Neural cell (in vitro differentiated cells): ENCODE measurements around the gene ACOXL.

Source experiments
- EP300 ChIP-seq: fragments of 450-650 bp; conservative IDR thresholded peaks from 2 replicates; pipeline ENCODE4 v1.6.1; 2014; ENCODE audit warnings: antibody characterized with exemption, mild to moderate bottlenecking, moderate library complexity; ENCODE audit not compliant: poor library complexity, severe bottlenecking
- EZH2 ChIP-seq: fragments of 200-600, 300-800 bp; shearing (Covaris generic), sonication (generic); IDR thresholded peaks from 2 replicates; pipeline ENCODE4 v1.6.1; 2014; ENCODE audit warnings: antibody characterized with exemption, low read length, borderline replicate concordance, mild to moderate bottlenecking; ENCODE audit not compliant: insufficient read depth, poor library complexity, severe bottlenecking
- TF ChIP-seq, protein P1 (sequence below): fragments of 450-650 bp; IDR thresholded peaks from 2 replicates; pipeline ENCODE4 v1.5.1; 2014; ENCODE audit warnings: antibody characterized with exemption, mild to moderate bottlenecking, moderate library complexity; ENCODE audit not compliant: poor library complexity, severe bottlenecking

DNA sequence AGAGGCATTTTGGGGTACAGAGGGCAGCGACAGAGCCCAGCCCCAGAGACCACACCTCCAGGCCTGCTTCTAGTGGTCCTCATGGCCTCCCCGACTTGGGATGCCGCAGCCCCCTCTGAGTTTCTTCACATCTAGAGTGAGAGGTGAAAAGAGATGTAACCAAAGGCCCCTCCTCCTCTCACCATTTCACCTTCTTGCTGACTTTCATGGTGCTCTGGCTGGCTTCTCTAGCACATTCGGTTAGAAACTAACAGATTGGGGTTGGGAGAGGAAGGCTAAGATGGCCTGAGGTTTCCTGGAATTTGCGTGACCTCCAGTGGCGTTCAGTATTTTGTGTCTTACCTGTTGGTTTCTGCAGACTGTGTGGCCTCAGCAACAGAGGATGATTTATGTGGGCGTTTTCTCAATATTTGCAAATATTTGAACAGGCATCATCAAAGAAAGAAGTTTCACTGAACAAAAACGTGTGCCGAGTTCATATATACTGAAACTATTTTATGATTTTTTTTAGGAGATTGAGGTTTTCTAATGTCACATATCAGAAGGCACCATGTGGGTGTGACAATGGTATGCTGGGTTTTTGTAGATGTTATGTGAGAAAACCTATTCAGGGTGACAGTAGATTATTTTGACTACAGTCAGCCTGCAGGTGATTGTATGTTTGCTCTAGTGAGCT lies 318.5 kb downstream of the ACOXL start:
- TF ChIP-seq EZH2, result no peak
- TF ChIP-seq EP300, result no peak
- TF ChIP-seq, protein P1, sequence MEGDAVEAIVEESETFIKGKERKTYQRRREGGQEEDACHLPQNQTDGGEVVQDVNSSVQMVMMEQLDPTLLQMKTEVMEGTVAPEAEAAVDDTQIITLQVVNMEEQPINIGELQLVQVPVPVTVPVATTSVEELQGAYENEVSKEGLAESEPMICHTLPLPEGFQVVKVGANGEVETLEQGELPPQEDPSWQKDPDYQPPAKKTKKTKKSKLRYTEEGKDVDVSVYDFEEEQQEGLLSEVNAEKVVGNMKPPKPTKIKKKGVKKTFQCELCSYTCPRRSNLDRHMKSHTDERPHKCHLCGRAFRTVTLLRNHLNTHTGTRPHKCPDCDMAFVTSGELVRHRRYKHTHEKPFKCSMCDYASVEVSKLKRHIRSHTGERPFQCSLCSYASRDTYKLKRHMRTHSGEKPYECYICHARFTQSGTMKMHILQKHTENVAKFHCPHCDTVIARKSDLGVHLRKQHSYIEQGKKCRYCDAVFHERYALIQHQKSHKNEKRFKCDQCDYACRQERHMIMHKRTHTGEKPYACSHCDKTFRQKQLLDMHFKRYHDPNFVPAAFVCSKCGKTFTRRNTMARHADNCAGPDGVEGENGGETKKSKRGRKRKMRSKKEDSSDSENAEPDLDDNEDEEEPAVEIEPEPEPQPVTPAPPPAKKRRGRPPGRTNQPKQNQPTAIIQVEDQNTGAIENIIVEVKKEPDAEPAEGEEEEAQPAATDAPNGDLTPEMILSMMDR, result no peak
